Suprapubic skin (tissue), 4 donors: ENCODE results near the gene SEL1L3. TPM values are rescaled to one million over a fixed set of nuclear protein-coding genes. Genes with fewer than 3 reads are reported as not detected.

Experiments
- DNase-seq, 2 donors: peaks; one replicate each; pipeline ENCODE4 v3.0.0-alpha.2; 2019; ENCODE audit warnings: low spot score in 2 of 2
- H3K27ac ChIP-seq: fragments of 200-600 bp; sonication (generic); one replicate; pipeline ENCODE4 v1.5.1; 2019
- H3K27me3 ChIP-seq: fragments of 200-600 bp; sonication (generic); one replicate; pipeline ENCODE4 v1.5.1; 2019
- H3K36me3 ChIP-seq: fragments of 200-600 bp; sonication (generic); one replicate; pipeline ENCODE4 v1.5.1; 2019
- H3K4me1 ChIP-seq: fragments of 200-600 bp; sonication (generic); one replicate; pipeline ENCODE4 v1.5.1; 2019
- H3K4me3 ChIP-seq: fragments of 200-600 bp; sonication (generic); one replicate; pipeline ENCODE4 v1.5.1; 2019; ENCODE audit warnings: mild to moderate bottlenecking
- H3K9me3 ChIP-seq: fragments of 200-600 bp; sonication (generic); one replicate; pipeline ENCODE4 v1.5.1; 2019
- CTCF ChIP-seq, 2 donors: fragments of 200-600 bp in 1 of 2; fragments of 450-650 bp in 1 of 2; sonication (generic) in 1 of 2; IDR thresholded peaks; one replicate each; pipeline ENCODE4 v1.5.1; 2016 to 2019; ENCODE audit warnings: antibody characterized with exemption in 2 of 2, mild to moderate bottlenecking in 1 of 2, moderate library complexity in 1 of 2
- EP300 ChIP-seq: sonication (generic); formaldehyde crosslinking; IDR thresholded peaks from one replicate; pipeline ENCODE4 v1.6.1; 2017; ENCODE audit warnings: antibody characterized with exemption
- POLR2A ChIP-seq, 2 donors: fragments of 450-650 bp; IDR thresholded peaks; one replicate each; pipeline ENCODE4 v1.6.1; 2017; ENCODE audit warnings: antibody characterized with exemption in 2 of 2, mild to moderate bottlenecking in 2 of 2, moderate library complexity in 2 of 2
- POLR2AphosphoS5 ChIP-seq, 3 donors: sonication (generic); formaldehyde crosslinking; IDR thresholded peaks; one replicate each; pipeline ENCODE4 v1.6.1; 2017; ENCODE audit warnings: antibody characterized with exemption in 3 of 3
- WGBS: methylation state at CpG from one replicate; pipeline ENCODE4 v1.1.5; 2018; 5-methylcytosine and 5-hydroxymethylcytosine counted together
- total RNA-seq, 4 donors: library from RNA; depleted of rRNA; stranded (reverse); fragments of >200 nt; gene quantifications; one replicate each; pipeline ENCODE4 v1.1.0, GENCODE V29; 2016

The SEL1L3 gene
- total RNA-seq, 4 donors from 2014 or later, result 5.5 to 16.0 (median 12.3) TPM

- no peak for DNase-seq
- no peaks in the 10 kb centered on the region for H3K27me3 ChIP-seq
- no peaks in the 10 kb centered on the region for H3K36me3 ChIP-seq
- 90% methylated on average over 10 of the region's 10 CpGs for WGBS
- no peak overlapping the region for H3K27ac ChIP-seq
- no peaks in the 10 kb centered on the region for H3K9me3 ChIP-seq
- no peak overlapping the region for H3K4me3 ChIP-seq
- H3K4me1 ChIP-seq, result no peaks in the 10 kb centered on the region
- no peak for TF ChIP-seq EP300
- no peak for TF ChIP-seq POLR2AphosphoS5 (IDR thresholded peaks at IDR 0.05)
- no peak for TF ChIP-seq POLR2A (IDR thresholded peaks at IDR 0.05)
- no peak for TF ChIP-seq CTCF (IDR thresholded peaks at IDR 0.05)
These were observed 36.6 kb downstream of the SEL1L3 start for GRCh38 chr4:25826074-25826752.

GRCh38 chr4:25823632-25824031 lies 39.2 kb downstream of the SEL1L3 start:
- Histone ChIP-seq H3K27ac (no peak overlapping the region), H3K9me3 (no peaks in the 10 kb centered on the region), H3K4me1 (no peaks in the 10 kb centered on the region), H3K27me3 (no peaks in the 10 kb centered on the region), H3K36me3 (no peaks in the 10 kb centered on the region), H3K4me3 (no peak overlapping the region)
- TF ChIP-seq POLR2A (IDR thresholded peaks at IDR 0.05), result no peak
- no peak for TF ChIP-seq CTCF (IDR thresholded peaks at IDR 0.05)
- no peak for TF ChIP-seq EP300
- no peak for TF ChIP-seq POLR2AphosphoS5 (IDR thresholded peaks at IDR 0.05)
- DNase-seq, result no peak
- 91% methylated on average over 7 of the region's 7 CpGs for WGBS

GRCh38 chr4:25821899-25822298 lies 40.9 kb downstream of the SEL1L3 start:
- no peaks in the 10 kb centered on the region for H3K27me3 ChIP-seq
- no peak overlapping the region for H3K27ac ChIP-seq
- no peaks in the 10 kb centered on the region for H3K9me3 ChIP-seq
- H3K4me1 ChIP-seq, result no peaks in the 10 kb centered on the region
- no peak overlapping the region for H3K4me3 ChIP-seq
- no peak for TF ChIP-seq EP300
- no peak for TF ChIP-seq POLR2A (IDR thresholded peaks at IDR 0.05)
- TF ChIP-seq CTCF (IDR thresholded peaks at IDR 0.05), result no peak
- no peak for TF ChIP-seq POLR2AphosphoS5 (IDR thresholded peaks at IDR 0.05)
- 95% methylated on average over 8 of the region's 8 CpGs for WGBS
- DNase-seq, result no peak
- no peaks in the 10 kb centered on the region for H3K36me3 ChIP-seq

- no peaks in the 10 kb centered on the region for H3K4me1 ChIP-seq
- H3K9me3 ChIP-seq, result no peaks in the 10 kb centered on the region
- no peak for DNase-seq
- H3K27ac ChIP-seq, result no peak overlapping the region
- H3K27me3 ChIP-seq, result no peaks in the 10 kb centered on the region
- no peak overlapping the region for H3K4me3 ChIP-seq
- 90% methylated on average over 7 of the region's 7 CpGs for WGBS
- no peak for TF ChIP-seq POLR2AphosphoS5 (IDR thresholded peaks at IDR 0.05)
- TF ChIP-seq EP300, result no peak
- no peak for TF ChIP-seq CTCF (IDR thresholded peaks at IDR 0.05)
- no peak for TF ChIP-seq POLR2A (IDR thresholded peaks at IDR 0.05)
- H3K36me3 ChIP-seq, result no peaks in the 10 kb centered on the region
These were observed 41.5 kb downstream of the SEL1L3 start for GRCh38 chr4:25821267-25821666.

GRCh38 chr4:25818876-25819275 lies 43.9 kb downstream of the SEL1L3 start:
- Histone ChIP-seq H3K36me3 (no peaks in the 10 kb centered on the region), H3K4me3 (no peak overlapping the region), H3K9me3 (no peaks in the 10 kb centered on the region), H3K4me1 (no peaks in the 10 kb centered on the region), H3K27ac (no peak overlapping the region), H3K27me3 (no peaks in the 10 kb centered on the region)
- DNase-seq, result no peak
- 79% methylated on average over 4 of the region's 4 CpGs for WGBS
- no peak for TF ChIP-seq POLR2A (IDR thresholded peaks at IDR 0.05)
- no peak for TF ChIP-seq POLR2AphosphoS5 (IDR thresholded peaks at IDR 0.05)
- TF ChIP-seq CTCF (IDR thresholded peaks at IDR 0.05), result no peak
- no peak for TF ChIP-seq EP300
